SK-N-SH treated with all-trans-retinoic acid at 6 μM for 48 hours (cell line): Measurements from ENCODE around the gene ADRA1B.
A peak's percentile ranks its signal among the peaks of the same experiment; 100 is the strongest.

Source experiments
- ATAC-seq: fragments of 200-7000 bp; cut with Tn5 transposase; 3 replicates; pipeline ENCODE4 v1.9.1; 2020; ENCODE audit warnings: mild to moderate bottlenecking, moderate library complexity
- ARNTL ChIP-seq: fragments of 450-650 bp; formaldehyde crosslinking; IDR thresholded peaks from 2 replicates; pipeline ENCODE4 v1.5.0; 2020; ENCODE audit warnings: low read depth, mild to moderate bottlenecking, moderate library complexity, borderline replicate concordance
- BACH2 ChIP-seq: fragments of 250-450 bp; sonication (Bioruptor Pico); IDR thresholded peaks from 2 replicates; pipeline ENCODE4 v1.9.0; 2021; ENCODE audit warnings: mild to moderate bottlenecking, borderline replicate concordance
- CSDC2 ChIP-seq: fragments of 250-450 bp; sonication (Bioruptor Pico); IDR thresholded peaks from 2 replicates; pipeline ENCODE4 v1.5.0; 2020; ENCODE audit warnings: mild to moderate bottlenecking, moderate library complexity
- ESRRG ChIP-seq: fragments of 250-450 bp; sonication (Bioruptor Pico); IDR thresholded peaks from 2 replicates; pipeline ENCODE4 v1.6.1; 2021; ENCODE audit warnings: mild to moderate bottlenecking
- GLIS3 ChIP-seq: fragments of 250-450 bp; sonication (Bioruptor Pico); IDR thresholded peaks from 2 replicates; pipeline ENCODE4 v1.5.0; 2020; ENCODE audit warnings: mild to moderate bottlenecking, moderate library complexity
- ISL1 ChIP-seq: fragments of 250-450 bp; sonication (Bioruptor Pico); IDR thresholded peaks from 2 replicates; pipeline ENCODE4 v2.1.2; 2022; ENCODE audit warnings: mild to moderate bottlenecking, moderate library complexity
- OSR1 ChIP-seq: fragments of 250-450 bp; sonication (Bioruptor Pico); IDR thresholded peaks from 2 replicates; pipeline ENCODE4 v1.8.0; 2022; ENCODE audit warnings: moderate library complexity, mild to moderate bottlenecking, inconsistent platforms
- PPARA ChIP-seq: fragments of 250-450 bp; sonication (Bioruptor Pico); IDR thresholded peaks from 2 replicates; pipeline ENCODE4 v1.5.0; 2020; ENCODE audit warnings: mild to moderate bottlenecking, borderline replicate concordance
- RARB ChIP-seq: fragments of 250-450 bp; sonication (Bioruptor Pico); IDR thresholded peaks from 2 replicates; pipeline ENCODE4 v1.8.0; 2021; ENCODE audit warnings: mild to moderate bottlenecking, moderate library complexity
- SNAI2 ChIP-seq: fragments of 250-450 bp; sonication (Bioruptor Pico); IDR thresholded peaks from 2 replicates; pipeline ENCODE4 v1.5.0; 2020; ENCODE audit warnings: mild to moderate bottlenecking, moderate library complexity
- TCF4 ChIP-seq: fragments of 250-450 bp; sonication (Bioruptor Pico); IDR thresholded peaks from 2 replicates; pipeline ENCODE4 v1.8.0; 2021; ENCODE audit warnings: mild to moderate bottlenecking, moderate library complexity, borderline replicate concordance
- TOX ChIP-seq: fragments of 250-450 bp; sonication (Bioruptor Pico); IDR thresholded peaks from 2 replicates; pipeline ENCODE4 v1.8.0; 2021; ENCODE audit warnings: mild to moderate bottlenecking, moderate library complexity, borderline replicate concordance
- ZFP3 ChIP-seq: fragments of 250-450 bp; sonication (Bioruptor Pico); IDR thresholded peaks from 2 replicates; pipeline ENCODE4 v1.5.0; 2020; ENCODE audit warnings: mild to moderate bottlenecking, moderate library complexity
- ZFP30 ChIP-seq: fragments of 450-650 bp; formaldehyde crosslinking; IDR thresholded peaks from 2 replicates; pipeline ENCODE4 v1.5.0; 2022; ENCODE audit warnings: mild to moderate bottlenecking, moderate library complexity
- ZNF565 ChIP-seq: fragments of 450-650 bp; formaldehyde crosslinking; conservative IDR thresholded peaks from 2 replicates; pipeline ENCODE4 v1.5.0; 2020; ENCODE audit warnings: low read depth, mild to moderate bottlenecking, moderate library complexity
- ZNF70 ChIP-seq: fragments of 450-650 bp; formaldehyde crosslinking; IDR thresholded peaks from 2 replicates; pipeline ENCODE4 v1.5.0; 2020; ENCODE audit warnings: mild to moderate bottlenecking, moderate library complexity
- ZNF8 ChIP-seq: fragments of 450-650 bp; formaldehyde crosslinking; IDR thresholded peaks from 2 replicates; pipeline ENCODE4 v1.5.0; 2020; ENCODE audit warnings: mild to moderate bottlenecking, moderate library complexity
- TF ChIP-seq, protein P1 (sequence below): fragments of 250-450 bp; sonication (Bioruptor Pico); IDR thresholded peaks from 2 replicates; pipeline ENCODE4 v1.5.1; 2021; ENCODE audit warnings: mild to moderate bottlenecking, moderate library complexity
- TF ChIP-seq, protein P2 (sequence below): fragments of 250-450 bp; sonication (Bioruptor Pico); IDR thresholded peaks from 2 replicates; pipeline ENCODE4 v1.8.0; 2020; ENCODE audit warnings: mild to moderate bottlenecking, moderate library complexity, borderline replicate concordance
- TF ChIP-seq, protein P3 (sequence below): fragments of 250-450 bp; sonication (Bioruptor Pico); IDR thresholded peaks from 2 replicates; pipeline ENCODE4 v1.5.1; 2020; ENCODE audit warnings: low read depth, mild to moderate bottlenecking, moderate library complexity

ADRA1B gene

DNA sequence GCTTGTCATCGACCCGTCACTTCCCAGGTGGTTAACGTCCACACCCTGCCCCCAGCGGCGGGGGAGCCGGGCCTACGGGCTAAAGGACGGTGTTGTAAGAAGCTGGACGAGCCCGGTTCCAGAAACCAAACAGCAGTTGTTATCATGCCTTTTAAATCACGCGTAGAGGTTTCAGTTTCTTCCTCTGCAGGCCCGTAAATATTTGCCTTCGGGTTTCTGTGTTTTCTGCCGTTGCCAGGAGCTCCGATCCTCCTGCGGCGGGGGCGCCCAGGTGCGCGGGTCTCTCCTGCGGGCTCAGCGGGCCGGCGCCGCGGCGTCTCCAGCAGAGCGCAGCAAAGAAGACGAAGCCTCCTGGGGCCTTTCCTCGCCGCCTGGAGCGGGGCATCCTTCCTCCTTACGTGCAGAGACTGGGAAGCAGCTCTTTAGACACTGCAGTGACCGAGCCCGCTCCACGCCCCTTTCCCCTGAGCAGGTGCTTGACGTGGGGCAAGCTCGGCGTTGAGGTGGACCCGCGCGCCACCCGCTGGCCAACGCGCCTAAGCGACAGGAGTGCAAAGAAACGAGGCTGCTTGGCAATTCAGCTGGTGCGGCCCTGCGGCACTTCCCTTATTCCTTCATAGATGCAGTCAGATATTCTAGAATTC is 70.9 kb downstream of the ADRA1B start:
- TF ChIP-seq ZNF565, result no peak
- peak; percentile 98 for ATAC-seq

DNA sequence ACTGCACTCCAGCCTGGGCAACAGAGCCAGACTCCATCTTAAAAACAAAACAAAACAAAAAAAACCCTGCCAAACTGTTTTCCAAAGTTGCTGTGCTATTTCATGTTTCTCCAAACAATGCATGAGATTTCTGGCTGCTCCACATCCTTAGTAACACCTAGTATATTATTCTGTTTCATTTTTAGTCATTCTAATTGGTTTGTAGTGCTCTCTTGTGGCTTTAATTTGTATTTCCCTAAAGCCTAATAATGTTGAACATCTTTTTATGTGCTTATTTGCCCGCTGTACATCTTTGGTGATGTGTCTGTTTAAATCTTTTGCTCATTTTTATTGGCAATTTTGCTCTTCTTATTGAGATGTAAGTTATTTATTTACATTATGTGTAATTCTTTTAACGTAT is 74.2 kb downstream of the ADRA1B start:
- ATAC-seq, result peak; percentile 24; the same call in 1 of the 3 replicates
- TF ChIP-seq ARNTL (CRISPR knock-in tag), result no peak
- TF ChIP-seq SNAI2 (CRISPR knock-in tag), result no peak
- TF ChIP-seq, protein P1, sequence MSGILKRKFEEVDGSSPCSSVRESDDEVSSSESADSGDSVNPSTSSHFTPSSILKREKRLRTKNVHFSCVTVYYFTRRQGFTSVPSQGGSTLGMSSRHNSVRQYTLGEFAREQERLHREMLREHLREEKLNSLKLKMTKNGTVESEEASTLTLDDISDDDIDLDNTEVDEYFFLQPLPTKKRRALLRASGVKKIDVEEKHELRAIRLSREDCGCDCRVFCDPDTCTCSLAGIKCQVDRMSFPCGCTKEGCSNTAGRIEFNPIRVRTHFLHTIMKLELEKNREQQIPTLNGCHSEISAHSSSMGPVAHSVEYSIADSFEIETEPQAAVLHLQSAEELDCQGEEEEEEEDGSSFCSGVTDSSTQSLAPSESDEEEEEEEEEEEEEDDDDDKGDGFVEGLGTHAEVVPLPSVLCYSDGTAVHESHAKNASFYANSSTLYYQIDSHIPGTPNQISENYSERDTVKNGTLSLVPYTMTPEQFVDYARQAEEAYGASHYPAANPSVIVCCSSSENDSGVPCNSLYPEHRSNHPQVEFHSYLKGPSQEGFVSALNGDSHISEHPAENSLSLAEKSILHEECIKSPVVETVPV, result no peak
- TF ChIP-seq OSR1 (CRISPR knock-in tag), result no peak
- TF ChIP-seq GLIS3 (CRISPR knock-in tag), result no peak
- TF ChIP-seq TOX (CRISPR knock-in tag), result no peak
- TF ChIP-seq ISL1 (CRISPR knock-in tag), result no peak
- TF ChIP-seq, protein P2, sequence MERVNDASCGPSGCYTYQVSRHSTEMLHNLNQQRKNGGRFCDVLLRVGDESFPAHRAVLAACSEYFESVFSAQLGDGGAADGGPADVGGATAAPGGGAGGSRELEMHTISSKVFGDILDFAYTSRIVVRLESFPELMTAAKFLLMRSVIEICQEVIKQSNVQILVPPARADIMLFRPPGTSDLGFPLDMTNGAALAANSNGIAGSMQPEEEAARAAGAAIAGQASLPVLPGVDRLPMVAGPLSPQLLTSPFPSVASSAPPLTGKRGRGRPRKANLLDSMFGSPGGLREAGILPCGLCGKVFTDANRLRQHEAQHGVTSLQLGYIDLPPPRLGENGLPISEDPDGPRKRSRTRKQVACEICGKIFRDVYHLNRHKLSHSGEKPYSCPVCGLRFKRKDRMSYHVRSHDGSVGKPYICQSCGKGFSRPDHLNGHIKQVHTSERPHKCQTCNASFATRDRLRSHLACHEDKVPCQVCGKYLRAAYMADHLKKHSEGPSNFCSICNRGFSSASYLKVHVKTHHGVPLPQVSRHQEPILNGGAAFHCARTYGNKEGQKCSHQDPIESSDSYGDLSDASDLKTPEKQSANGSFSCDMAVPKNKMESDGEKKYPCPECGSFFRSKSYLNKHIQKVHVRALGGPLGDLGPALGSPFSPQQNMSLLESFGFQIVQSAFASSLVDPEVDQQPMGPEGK (CRISPR knock-in tag), result no peak
- TF ChIP-seq BACH2, result no peak
- TF ChIP-seq PPARA (CRISPR knock-in tag), result no peak
- TF ChIP-seq, protein P3, sequence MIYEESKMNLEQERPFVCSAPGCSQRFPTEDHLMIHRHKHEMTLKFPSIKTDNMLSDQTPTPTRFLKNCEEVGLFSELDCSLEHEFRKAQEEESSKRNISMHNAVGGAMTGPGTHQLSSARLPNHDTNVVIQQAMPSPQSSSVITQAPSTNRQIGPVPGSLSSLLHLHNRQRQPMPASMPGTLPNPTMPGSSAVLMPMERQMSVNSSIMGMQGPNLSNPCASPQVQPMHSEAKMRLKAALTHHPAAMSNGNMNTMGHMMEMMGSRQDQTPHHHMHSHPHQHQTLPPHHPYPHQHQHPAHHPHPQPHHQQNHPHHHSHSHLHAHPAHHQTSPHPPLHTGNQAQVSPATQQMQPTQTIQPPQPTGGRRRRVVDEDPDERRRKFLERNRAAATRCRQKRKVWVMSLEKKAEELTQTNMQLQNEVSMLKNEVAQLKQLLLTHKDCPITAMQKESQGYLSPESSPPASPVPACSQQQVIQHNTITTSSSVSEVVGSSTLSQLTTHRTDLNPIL (CRISPR knock-in tag), result no peak
- TF ChIP-seq ZNF8 (CRISPR knock-in tag), result no peak
- no peak for TF ChIP-seq CSDC2 (CRISPR knock-in tag)
- no peak for TF ChIP-seq ZNF565

DNA sequence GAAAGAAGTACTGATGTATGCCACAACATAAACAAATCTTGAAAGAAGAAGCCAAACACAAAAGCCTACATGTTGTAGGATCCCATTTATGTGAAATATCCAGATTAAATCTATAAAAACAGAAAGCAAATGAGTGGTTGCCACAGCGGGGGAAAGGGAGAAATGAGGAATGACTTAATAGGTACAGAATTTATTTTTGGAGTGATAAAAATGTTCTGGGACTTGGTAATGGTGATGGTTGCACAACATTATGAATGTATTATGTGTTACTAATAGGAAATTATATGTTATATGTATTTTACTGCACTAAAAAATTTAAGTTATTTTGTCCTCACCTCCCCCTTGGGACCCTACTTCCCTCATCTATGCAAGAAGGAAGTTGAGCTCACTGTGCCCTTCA is 76.3 kb downstream of the ADRA1B start:
- no peak for TF ChIP-seq ESRRG
- TF ChIP-seq TCF4 (CRISPR knock-in tag), result no peak
- TF ChIP-seq PPARA (CRISPR knock-in tag), result no peak
- TF ChIP-seq ZNF70 (CRISPR knock-in tag), result no peak
- TF ChIP-seq CSDC2 (CRISPR knock-in tag), result no peak
- TF ChIP-seq, protein P1, result no peak
- no peak for TF ChIP-seq TOX (CRISPR knock-in tag)
- no peak for TF ChIP-seq ZFP3 (CRISPR knock-in tag)
- no peak for TF ChIP-seq ARNTL (CRISPR knock-in tag)
- no peak for TF ChIP-seq ZFP30 (CRISPR knock-in tag)
- TF ChIP-seq OSR1 (CRISPR knock-in tag), result no peak
- TF ChIP-seq SNAI2 (CRISPR knock-in tag), result no peak
- TF ChIP-seq, protein P2 (CRISPR knock-in tag), result no peak
- no peak for ATAC-seq

DNA sequence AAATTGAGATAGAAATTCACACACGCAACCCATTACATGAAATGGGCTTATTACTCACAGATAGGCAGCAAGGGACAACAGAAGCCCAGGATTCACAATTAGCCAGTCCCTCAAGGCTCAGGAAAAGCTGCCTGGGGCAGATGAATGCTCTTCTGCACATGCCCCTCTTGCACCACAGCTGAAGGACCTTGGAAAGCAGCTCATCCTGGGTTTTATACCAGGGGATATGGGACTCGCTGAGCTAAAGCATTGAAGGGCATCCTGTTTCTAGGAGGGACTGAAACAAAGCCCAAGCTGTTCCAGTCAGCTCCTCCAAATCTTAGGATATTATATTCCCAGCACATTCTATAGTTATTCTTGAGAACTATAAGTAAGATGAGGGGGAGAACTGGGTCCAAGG is 76.9 kb downstream of the ADRA1B start:
- TF ChIP-seq, protein P3 (CRISPR knock-in tag), result no peak
- TF ChIP-seq ZNF8 (CRISPR knock-in tag) (no peak), ZNF70 (CRISPR knock-in tag) (no peak), ZFP30 (CRISPR knock-in tag) (no peak), OSR1 (CRISPR knock-in tag) (no peak), TOX (CRISPR knock-in tag) (no peak), ISL1 (CRISPR knock-in tag) (no peak), RARB (no peak)
- no peak for ATAC-seq
